Activated gamma-delta T cell treated with Interleukin-2 at 50 U/mL for 16 hours (primary cell): ENCODE data around the gene EGFL7.
"Not testable (repeated sequence)": the region's sequence is repeated elsewhere in the genome, so short reads cannot be mapped to it uniquely, and the experiment has no call there.

ENCODE experiments used
- DNase-seq: peaks from one replicate; pipeline ENCODE4 v3.0.0-alpha.2; 2020

EGFL7 gene

DNA sequence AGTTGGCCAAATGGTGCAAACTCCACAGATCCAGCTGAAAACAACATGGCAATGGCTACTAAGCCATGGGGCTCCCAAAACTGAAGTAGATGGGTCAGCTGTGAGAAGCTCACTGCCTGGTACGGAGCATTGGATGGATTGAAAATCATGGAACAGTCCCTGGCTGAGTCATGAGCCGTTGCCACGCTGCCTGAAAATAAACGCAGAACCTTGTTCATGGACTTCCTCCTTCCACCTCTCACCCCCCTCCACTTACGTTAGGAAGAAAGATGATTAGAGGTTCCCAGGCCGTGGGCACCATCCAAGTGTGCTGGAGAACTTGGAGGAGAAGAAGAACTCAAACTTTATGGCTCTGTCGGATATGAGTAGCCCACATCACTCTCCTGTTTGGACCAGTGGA, 42.8 kb downstream of the EGFL7 start:
- no peak for DNase-seq

DNA sequence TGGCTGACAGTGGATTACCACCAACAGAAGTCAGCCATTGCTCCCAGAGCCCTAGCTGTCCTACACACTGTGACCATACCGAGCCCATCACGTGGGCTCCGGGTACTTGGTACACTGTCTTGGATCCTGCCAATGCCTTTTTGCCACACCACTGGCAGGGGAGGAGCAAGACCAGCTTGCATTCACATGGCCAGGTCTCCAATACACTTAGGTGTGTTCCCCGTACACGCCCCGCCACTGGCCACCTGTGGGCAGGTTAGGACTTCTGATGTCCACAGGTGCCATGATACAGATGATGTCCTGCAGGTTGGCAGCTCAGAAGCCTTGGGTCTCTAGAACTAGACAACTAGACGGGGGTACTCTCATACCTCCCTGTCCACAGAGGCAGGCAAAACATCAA, 44.3 kb downstream of the EGFL7 start:
- no peak for DNase-seq

- DNase-seq, result no peak
Observed at GRCh38 chr9:136707849-136708517, 45.3 kb downstream of the EGFL7 start.

GRCh38 chr9:136709454-136710109, 46.9 kb downstream of the EGFL7 start:
- no peak for DNase-seq

GRCh38 chr9:136710543-136710942, 47.8 kb downstream of the EGFL7 start:
- DNase-seq, result no peak

DNA sequence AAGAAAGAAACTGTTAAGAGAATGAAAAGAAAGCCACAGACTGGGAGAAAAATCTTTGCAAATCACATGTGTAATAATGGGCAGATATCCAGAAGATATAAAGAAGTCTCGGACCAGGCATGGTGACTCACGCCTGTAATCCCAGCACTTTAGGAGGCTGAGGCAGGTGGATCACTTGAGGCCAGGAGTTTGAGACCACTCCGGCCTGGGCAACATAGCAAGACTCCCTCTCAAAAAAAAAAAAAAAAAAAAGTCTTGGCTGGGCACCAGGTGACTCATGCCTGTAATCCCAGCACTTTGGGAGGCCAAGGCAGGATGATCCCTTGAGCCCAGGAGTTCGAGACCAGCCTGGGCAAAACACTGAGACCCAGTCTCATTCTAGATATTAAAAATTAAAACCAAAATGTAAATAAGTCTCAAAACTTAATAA, 48.5 kb downstream of the EGFL7 start:
- not testable (repeated sequence) for DNase-seq

DNA sequence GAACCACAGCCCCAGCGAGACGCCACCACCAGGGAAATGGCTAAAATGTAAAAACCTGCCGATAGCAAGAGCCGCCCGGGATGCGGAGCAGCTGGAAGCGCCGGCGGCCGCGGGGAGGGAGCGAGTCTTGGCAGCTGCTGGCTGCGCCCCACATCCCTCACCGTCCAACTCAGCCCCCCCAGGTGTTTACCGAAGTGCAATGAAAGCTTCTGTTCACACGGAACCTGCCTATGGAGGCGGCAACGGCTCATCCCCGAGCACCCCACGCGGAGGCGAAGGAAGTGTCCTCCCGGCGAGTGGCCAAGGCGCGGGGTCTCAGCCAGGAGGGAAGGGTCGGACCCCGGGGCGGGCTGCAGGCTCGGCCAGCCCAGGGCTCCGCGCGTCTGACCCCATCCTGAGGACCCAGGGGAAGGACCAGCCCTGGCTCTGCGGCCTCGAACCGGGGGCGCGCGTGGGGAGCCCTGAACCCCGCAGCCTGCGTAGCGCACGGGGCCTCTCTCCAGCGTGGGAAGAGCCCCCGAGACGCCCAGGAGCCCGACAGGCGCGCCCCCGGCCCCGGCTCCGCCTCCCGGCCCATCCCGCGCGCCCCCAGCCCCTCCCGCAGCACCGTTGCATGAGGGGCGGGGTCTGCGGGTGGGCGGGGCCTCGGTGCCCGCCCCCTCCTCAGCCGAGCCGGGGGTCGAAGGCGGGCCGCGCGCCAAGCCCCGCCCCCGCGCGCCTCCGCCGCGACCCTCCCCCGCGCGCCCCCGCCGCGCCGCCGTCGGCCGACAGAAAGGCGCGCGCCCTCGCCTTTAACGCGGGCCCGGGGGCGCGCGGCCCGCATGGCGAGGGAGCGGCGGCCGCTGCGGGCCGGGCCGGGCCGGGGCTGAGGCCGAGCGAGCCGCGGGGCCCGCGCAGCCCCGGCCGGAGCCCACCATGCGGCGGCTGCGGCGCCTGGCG, 49.3 kb downstream of the EGFL7 start, which contains the start of gene DIPK1B:
TSS of gene DIPK1B (plus strand) at position 822 of the 939 bp plus-strand sequence. CDS start at position 916, 94 bp downstream.
- no peak for DNase-seq

DNA sequence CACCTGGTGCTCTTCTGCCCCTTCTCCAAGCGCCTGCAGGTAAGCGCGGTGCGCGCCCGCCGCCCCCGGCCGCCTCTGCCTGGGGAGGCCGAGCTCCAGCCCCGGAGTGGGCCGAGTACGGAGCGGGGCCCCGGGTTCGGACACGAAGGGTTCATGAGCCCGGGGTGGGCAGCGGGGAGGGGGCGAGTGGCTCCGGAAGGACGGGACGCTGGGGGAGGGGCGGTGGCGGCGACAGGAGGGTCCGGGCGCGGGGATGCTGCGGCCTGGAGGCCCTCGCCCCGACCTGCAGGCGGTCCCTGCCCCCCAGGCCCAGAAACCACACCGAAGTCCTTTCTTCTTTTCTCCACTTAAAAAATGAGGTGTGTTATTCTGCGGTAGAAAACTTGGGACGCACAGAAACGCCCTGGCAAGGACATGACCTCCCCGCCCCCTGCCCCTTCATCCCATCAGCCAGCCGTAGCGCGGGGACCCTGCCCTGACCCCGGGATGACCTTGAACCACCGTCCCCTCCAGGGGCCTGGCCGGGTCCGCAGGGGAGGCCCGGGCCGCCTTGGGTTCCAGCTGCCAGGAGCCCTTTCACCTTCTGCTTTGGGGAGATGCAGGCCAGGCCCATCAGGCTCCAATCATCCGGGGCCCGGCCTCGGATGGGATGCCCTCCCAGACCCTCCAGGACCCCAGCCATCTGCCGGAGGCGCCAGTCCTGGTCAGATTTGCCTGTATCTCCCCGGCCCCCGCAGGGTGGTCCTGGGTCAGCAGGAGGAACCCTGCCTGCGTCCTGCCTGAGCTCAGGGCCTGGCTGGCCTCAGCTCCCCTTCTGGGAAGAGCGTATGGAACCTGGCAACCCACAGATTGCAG, 50.2 kb downstream of the EGFL7 start:
- DNase-seq, result no peak

- DNase-seq, result no peak
Observed at GRCh38 chr9:136713550-136713949, 50.8 kb downstream of the EGFL7 start.

DNA sequence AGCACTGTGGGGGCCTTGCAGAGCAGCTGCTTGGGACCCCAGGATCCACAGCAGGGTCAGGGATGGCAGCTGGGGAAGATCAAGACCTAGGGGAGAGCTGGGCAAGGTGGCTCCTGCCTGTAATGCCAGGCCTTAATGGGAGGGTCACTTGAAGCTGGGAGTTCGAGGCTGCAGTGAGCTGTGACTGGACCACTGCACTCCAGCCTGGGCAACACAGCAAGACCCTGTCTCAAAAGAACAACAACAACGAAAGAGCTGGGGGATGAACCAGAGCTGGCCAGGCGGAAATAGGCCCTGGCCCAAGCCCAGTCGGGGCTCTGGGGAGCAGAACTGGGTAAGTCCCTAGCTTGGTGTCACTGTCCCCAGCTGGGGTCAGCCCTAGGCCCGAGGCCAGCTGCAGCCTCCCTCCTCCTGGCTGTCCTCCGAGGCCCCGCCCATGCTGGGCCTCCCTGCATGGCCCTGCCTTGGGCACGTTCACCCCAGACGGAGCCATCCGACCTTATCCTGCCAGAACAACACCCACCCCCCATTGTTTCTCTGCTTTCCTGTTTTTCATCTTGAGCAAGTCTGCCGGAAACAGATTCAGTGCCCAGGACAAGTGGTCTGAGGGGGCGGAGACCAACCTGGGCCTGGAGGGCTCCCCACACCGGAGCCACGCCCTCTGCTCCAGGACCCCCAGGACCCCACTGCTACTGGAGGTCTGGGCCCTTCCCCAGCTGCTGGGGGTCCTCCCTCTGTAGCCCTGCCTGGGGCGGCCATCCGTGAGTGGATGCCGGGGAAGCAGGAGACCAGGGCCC, 51.6 kb downstream of the EGFL7 start:
- DNase-seq, result no peak

- DNase-seq, result no peak
Observed at GRCh38 chr9:136714893-136715274, 52.2 kb downstream of the EGFL7 start.

- no peak for DNase-seq
Observed at GRCh38 chr9:136717399-136717798, 54.7 kb downstream of the EGFL7 start.

- DNase-seq, result no peak
Observed at GRCh38 chr9:136718345-136719194, 55.9 kb downstream of the EGFL7 start.

GRCh38 chr9:136719195-136719880, 56.6 kb downstream of the EGFL7 start:
- DNase-seq, result no peak

DNA sequence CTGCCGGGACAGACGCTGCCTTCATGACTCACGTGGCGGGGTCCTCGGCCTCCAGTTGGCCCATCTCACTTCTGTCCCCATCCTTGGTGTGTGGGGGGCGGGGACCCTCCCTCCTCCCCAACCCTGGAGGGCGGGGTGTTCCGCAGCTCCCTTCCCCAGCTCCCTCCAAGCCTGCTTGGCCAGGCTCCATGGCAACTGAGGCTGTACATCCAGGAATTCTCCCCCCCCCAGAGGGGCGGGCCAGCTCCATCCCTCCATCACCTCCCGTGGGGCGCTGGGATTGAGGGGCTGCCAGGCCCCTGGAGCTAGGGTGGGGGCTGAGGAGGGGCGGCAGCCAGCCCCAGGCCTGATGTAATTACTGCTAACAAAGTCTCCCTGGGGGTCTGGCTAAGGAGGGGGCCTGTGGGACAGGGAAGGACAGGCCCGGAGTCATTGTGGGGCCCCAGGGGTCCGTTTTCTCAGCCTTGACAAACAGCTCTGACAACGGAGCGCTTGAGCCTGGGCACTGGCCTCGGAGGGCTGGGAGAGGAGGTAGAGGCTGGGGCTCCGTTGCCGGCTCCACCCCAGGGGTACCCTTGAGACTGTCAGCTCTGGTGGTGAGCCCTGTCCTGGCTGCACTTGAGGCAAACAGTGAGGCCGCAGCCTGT, 57.7 kb downstream of the EGFL7 start:
- DNase-seq, result no peak

DNA sequence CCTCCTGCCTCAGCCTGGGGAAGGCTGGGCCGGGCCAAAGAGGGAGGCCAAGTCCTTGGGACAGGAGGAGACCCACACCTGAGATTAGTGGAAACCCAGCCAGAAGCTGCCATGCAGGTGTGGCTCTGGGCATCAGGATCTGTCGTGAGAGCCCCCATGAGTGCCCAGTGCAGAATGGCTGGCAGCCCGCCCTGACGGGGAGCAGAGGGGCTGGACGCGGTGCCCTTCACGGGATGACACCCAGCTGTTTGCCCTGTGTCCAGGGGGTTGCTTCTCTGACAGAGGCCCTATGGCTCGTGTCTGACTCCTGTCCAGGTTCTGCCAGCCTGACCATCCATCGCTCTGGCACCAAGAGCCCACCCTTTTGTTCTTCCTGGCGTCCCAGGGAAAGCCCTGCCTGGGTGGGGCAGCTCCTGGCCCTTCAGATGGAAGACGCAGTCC, 58.2 kb downstream of the EGFL7 start:
- no peak for DNase-seq

DNA sequence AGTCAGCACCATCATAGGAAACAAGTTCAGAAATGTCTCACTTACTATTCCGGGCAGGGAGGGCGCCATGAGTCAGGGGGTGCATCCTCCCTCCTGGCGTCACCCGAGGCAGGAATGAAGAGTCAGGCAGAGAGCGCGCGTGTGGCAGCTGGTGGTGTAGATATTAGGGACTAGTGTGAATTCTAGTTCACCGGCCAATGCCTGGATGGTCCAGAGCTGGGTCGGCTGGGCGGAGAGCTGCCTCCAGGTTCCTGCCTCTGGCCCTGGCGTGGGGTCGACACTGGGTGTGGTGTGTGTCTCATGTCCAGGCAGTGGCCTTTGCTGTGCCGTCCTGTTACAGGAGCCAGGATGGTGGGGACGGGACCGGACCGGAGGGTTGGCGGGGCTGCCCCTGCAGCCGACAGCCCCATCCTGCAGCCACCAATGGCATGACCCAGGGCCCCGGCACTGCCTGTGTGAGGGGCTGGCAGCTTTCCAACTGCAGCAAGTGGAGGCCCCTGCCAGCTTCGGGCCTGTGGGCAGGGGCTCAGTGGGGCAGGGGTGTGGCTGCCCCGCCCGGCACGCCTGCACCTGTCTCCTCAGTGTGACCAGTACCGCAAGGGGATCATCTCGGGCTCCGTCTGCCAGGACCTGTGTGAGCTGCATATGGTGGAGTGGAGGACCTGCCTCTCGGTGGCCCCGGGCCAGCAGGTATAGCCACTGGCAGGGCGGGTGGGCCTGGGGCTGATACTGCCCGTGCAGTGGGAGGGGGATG, 58.8 kb downstream of the EGFL7 start:
- DNase-seq, result no peak
